Keratinocyte (primary cell): ENCODE measurements around the gene FAM20C. TPM values are rescaled to one million over a fixed set of nuclear protein-coding genes. Genes with fewer than 3 reads are reported as not detected.

Experiments
- DNase-seq: peaks from one replicate; pipeline ENCODE4 v3.0.0-alpha.2; 2011; ENCODE audit warnings: low read depth, missing footprints, low spot score
- FAIRE-seq: peaks from 2 replicates; lab custom pipeline; 2011; peaks lifted over from hg19 to GRCh38; lab: Jason Lieb, UNC
- H2AFZ ChIP-seq: 2 replicates; pipeline ENCODE4 v1.6.0; 2012; ENCODE audit warnings: low read length, control low read depth, inconsistent platforms; ENCODE audit not compliant: control insufficient read depth
- H3K27ac ChIP-seq: 2 replicates; pipeline ENCODE4 v1.5.1; 2011; ENCODE audit warnings: low read length; ENCODE audit not compliant: control insufficient read depth, insufficient read depth
- H3K27me3 ChIP-seq: 3 replicates; pipeline ENCODE4 v1.6.0; 2011; ENCODE audit warnings: low read length; ENCODE audit not compliant: control insufficient read depth, insufficient read depth; ENCODE audit errors: extremely low read depth
- H3K36me3 ChIP-seq, 2 experiments: 2 replicates in 1 of 2; 3 replicates in 1 of 2; pipeline ENCODE4 v1.5.1; 2011; ENCODE audit warnings: low read length in 2 of 2, mild to moderate bottlenecking in 1 of 2; ENCODE audit not compliant: control insufficient read depth in 2 of 2, insufficient read depth in 2 of 2; ENCODE audit errors: extremely low read depth in 1 of 2
- H3K4me1 ChIP-seq: 3 replicates; pipeline ENCODE4 v1.5.1; 2011; ENCODE audit warnings: low read length; ENCODE audit not compliant: control insufficient read depth, insufficient read depth; ENCODE audit errors: extremely low read depth
- H3K4me2 ChIP-seq: 3 replicates; pipeline ENCODE4 v1.6.0; 2011; ENCODE audit warnings: low read depth, low read length; ENCODE audit not compliant: control insufficient read depth, insufficient read depth; ENCODE audit errors: extremely low read depth
- H3K4me3 ChIP-seq, 3 experiments: fragments of 200-600 bp in 1 of 3; sonication (generic) in 1 of 3; 2 replicates in 2 of 3; 3 replicates in 1 of 3; pipeline ENCODE4 v1.5.1; 2011 to 2016; ENCODE audit warnings: low read length in 3 of 3, mild to moderate bottlenecking in 3 of 3, control low read depth in 2 of 3, inconsistent platforms in 1 of 3, low read depth in 1 of 3, mixed read lengths in 1 of 3, mixed run types in 1 of 3, moderate library complexity in 1 of 3; ENCODE audit not compliant: control insufficient read depth in 2 of 3, insufficient read depth in 2 of 3; ENCODE audit errors: extremely low read depth in 1 of 3
- H3K79me2 ChIP-seq: 2 replicates; pipeline ENCODE4 v1.6.0; 2012; ENCODE audit warnings: low read length; ENCODE audit not compliant: control insufficient read depth, insufficient read depth
- H3K9ac ChIP-seq: 3 replicates; pipeline ENCODE4 v1.6.0; 2011; ENCODE audit warnings: low read length; ENCODE audit not compliant: control insufficient read depth, insufficient read depth; ENCODE audit errors: extremely low read depth
- H3K9me1 ChIP-seq: 3 replicates; pipeline ENCODE4 v1.6.0; 2011; ENCODE audit warnings: low read length; ENCODE audit not compliant: control insufficient read depth, insufficient read depth; ENCODE audit errors: extremely low read depth
- H3K9me3 ChIP-seq: 2 replicates; pipeline ENCODE4 v1.5.1; 2012; ENCODE audit warnings: low read depth, low read length; ENCODE audit not compliant: control insufficient read depth
- H4K20me1 ChIP-seq: 3 replicates; pipeline ENCODE4 v1.6.0; 2011; ENCODE audit warnings: low read length; ENCODE audit not compliant: control insufficient read depth, insufficient read depth; ENCODE audit errors: extremely low read depth
- CTCF ChIP-seq, 3 experiments: IDR thresholded peaks in 1 of 3; conservative IDR thresholded peaks in 1 of 3; optimal IDR thresholded peaks in 1 of 3; 2 replicates in 2 of 3; 3 replicates in 1 of 3; pipeline versions ENCODE3 to v1.5.1; 2011; ENCODE audit warnings: low read length in 3 of 3, mild to moderate bottlenecking in 3 of 3, moderate library complexity in 2 of 3, control low read depth in 1 of 3, inconsistent platforms in 1 of 3; ENCODE audit not compliant: insufficient read depth in 2 of 3; ENCODE audit errors: extremely low read depth in 1 of 3
- EZH2 ChIP-seq: IDR thresholded peaks from one replicate; pipeline ENCODE4 v1.6.1; 2012; ENCODE audit warnings: inconsistent platforms, mild to moderate bottlenecking, low read length, moderate library complexity
- dilution Hi-C: fragments of 300-500 bp; cut with MboI; formaldehyde crosslinking; loops from one replicate; pipeline ENCODE4 v1.7.0; 2020; ENCODE audit warnings: low sequenced_read_pairs; ENCODE audit not compliant: extremely low pct_ligation_motif_present
- polyA plus RNA-seq, 5 experiments: library from polyadenylated mRNA; depleted of rRNA in 3 of 5; stranded (reverse) in 3 of 5; stranded (forward) in 1 of 5; unstranded in 1 of 5; fragments of >200 nt; gene quantifications; 1 replicate in 1 of 5; 2 replicates in 3 of 5; 3 replicates in 1 of 5; pipeline versions ENCODE4 v1.2.1 to v1.2.3, GENCODE V29; 2011 to 2012; ENCODE audit warnings: missing spikeins in 2 of 5, low read depth in 1 of 5, low replicate concordance in 1 of 5

FAM20C gene
- polyA plus RNA-seq, 1 donor (not counting 4 experiments of a cell fraction or from before 2014, with no cell fraction given), result 3.8 TPM

- Histone ChIP-seq H3K9ac (no peak overlapping the region), H3K4me3 (no peak overlapping the region), H3K4me2 (no peak overlapping the region), H3K79me2 (no peaks in the 10 kb centered on the region), H3K4me1 (no peaks in the 10 kb centered on the region), H3K27ac (no peak overlapping the region), H3K27me3 (no peaks in the 10 kb centered on the region), H2AFZ (no peak overlapping the region), H3K9me3 (no peaks in the 10 kb centered on the region), H3K36me3 (peaks cover 0 to 4% of the 10 kb centered on the region in 2 experiments), H3K9me1 (no peaks in the 10 kb centered on the region), H4K20me1 (no peaks in the 10 kb centered on the region)
- TF ChIP-seq EZH2 (no peak), CTCF (optimal IDR thresholded peaks at IDR 0.05 in 1 of 3, IDR thresholded peaks at IDR 0.05 in 1 of 3, conservative IDR thresholded peaks at IDR 0.05 in 1 of 3; ENCODE audit: extremely low read depth in 1 of 3, insufficient read depth in 2 of 3, low read length in 3 of 3) (no peak)
- dilution Hi-C loops, result no loop called here
- no peak for FAIRE-seq
- no peak for DNase-seq
Observed at GRCh38 chr7:247636-248035, 55.3 kb downstream of the FAM20C start.

GRCh38 chr7:248732-249435 lies 56.5 kb downstream of the FAM20C start:
- Histone ChIP-seq H3K4me2 (no peak overlapping the region), H3K9ac (no peak overlapping the region), H2AFZ (no peak overlapping the region), H3K4me1 (no peaks in the 10 kb centered on the region), H3K9me1 (no peaks in the 10 kb centered on the region), H3K36me3 (peaks cover 0 to 6% of the 10 kb centered on the region in 2 experiments), H3K27me3 (no peaks in the 10 kb centered on the region), H3K27ac (no peak overlapping the region), H3K79me2 (no peaks in the 10 kb centered on the region), H3K4me3 (no peak overlapping the region), H3K9me3 (no peaks in the 10 kb centered on the region), H4K20me1 (no peaks in the 10 kb centered on the region)
- TF ChIP-seq CTCF (optimal IDR thresholded peaks at IDR 0.05 in 1 of 3, IDR thresholded peaks at IDR 0.05 in 1 of 3, conservative IDR thresholded peaks at IDR 0.05 in 1 of 3; ENCODE audit: extremely low read depth in 1 of 3, insufficient read depth in 2 of 3, low read length in 3 of 3) (no peak), EZH2 (no peak)
- dilution Hi-C loops, result no loop called here
- no peak for FAIRE-seq
- no peak for DNase-seq
